Thymus (tissue), 11 donors: Measurements from ENCODE around the gene WDR72. TPM values are rescaled to one million over a fixed set of nuclear protein-coding genes. Genes with fewer than 3 reads are reported as not detected.
"Not testable (repeated sequence)": the region's sequence is repeated elsewhere in the genome, so short reads cannot be mapped to it uniquely, and the experiment has no call there.

ENCODE experiments used
- DNase-seq, 9 donors: peaks; one replicate each; pipeline ENCODE4 v3.0.0-alpha.2; 2013; ENCODE audit warnings: low spot score in 9 of 9, low read depth in 6 of 9, missing footprints in 1 of 9
- H3K27ac ChIP-seq, 2 donors: one replicate each; pipeline ENCODE4 v1.5.1; 2013; ENCODE audit warnings: control low read depth in 1 of 2, low read depth in 1 of 2, low read length in 1 of 2, mild to moderate bottlenecking in 1 of 2, moderate library complexity in 1 of 2
- H3K27me3 ChIP-seq, 2 donors: one replicate each; pipeline ENCODE4 v1.5.1; 2013; ENCODE audit warnings: low read length in 1 of 2; ENCODE audit not compliant: control insufficient read depth in 2 of 2, insufficient read depth in 1 of 2
- H3K36me3 ChIP-seq, 2 donors: one replicate each; pipeline ENCODE4 v1.5.1; 2013; ENCODE audit warnings: low read length in 1 of 2, mild to moderate bottlenecking in 1 of 2, moderate library complexity in 1 of 2; ENCODE audit not compliant: control insufficient read depth in 2 of 2, insufficient read depth in 2 of 2
- H3K4me1 ChIP-seq, 2 donors: one replicate each; pipeline ENCODE4 v1.5.1; 2013; ENCODE audit warnings: low read length in 2 of 2; ENCODE audit not compliant: control insufficient read depth in 2 of 2, insufficient read depth in 2 of 2
- H3K4me3 ChIP-seq, 2 donors: one replicate each; pipeline ENCODE4 v1.5.1; 2013; ENCODE audit warnings: low read length in 2 of 2, control low read depth in 1 of 2, mild to moderate bottlenecking in 1 of 2
- H3K9me3 ChIP-seq, 2 donors: one replicate each; pipeline ENCODE4 v1.5.1; 2013; ENCODE audit warnings: low read length in 1 of 2, mild to moderate bottlenecking in 1 of 2; ENCODE audit not compliant: control insufficient read depth in 2 of 2, insufficient read depth in 1 of 2
- WGBS: extraction: QIAGEN DNeasy Blood & Tissue Kit; methylation state at CpG from one replicate; pipeline ENCODE4 v1.1.7; 2013; 5-methylcytosine and 5-hydroxymethylcytosine counted together
- polyA plus RNA-seq: library from polyadenylated mRNA; stranded (reverse); fragments of 200-250 nt; gene quantifications from one replicate; pipeline ENCODE4 v1.2.3, GENCODE V29; 2013
- total RNA-seq: library from RNA; stranded (reverse); fragments of 120-200 nt; gene quantifications from one replicate; pipeline ENCODE4 v1.2.4, GENCODE V29; 2013
- donor health status: healthy.

The WDR72 gene
- total and polyA plus RNA-seq, 2 donors = 0.21 to 0.28 TPM

GRCh38 chr15:53563627-53564026, 195.8 kb downstream of the WDR72 start:
- no peak for DNase-seq
- WGBS = 97% methylated on average over 4 of the region's 4 CpGs
- no peaks in the 10 kb centered on the region for H3K36me3 ChIP-seq

GRCh38 chr15:53559364-53560277, 199.8 kb downstream of the WDR72 start:
- WGBS = 77% methylated on average over 7 of the region's 7 CpGs
- Histone ChIP-seq H3K27ac (no peak overlapping the region), H3K36me3 (no peaks in the 10 kb centered on the region), H3K27me3 (no peaks in the 10 kb centered on the region), H3K4me1 (no peaks in the 10 kb centered on the region), H3K9me3 (no peaks in the 10 kb centered on the region), H3K4me3 (no peak overlapping the region)
- DNase-seq = no peak

More at GRCh38 chr15:53563627-53564026, 195.8 kb downstream of the WDR72 start:
- Histone ChIP-seq H3K4me3 (no peak overlapping the region), H3K27me3 (no peaks in the 10 kb centered on the region), H3K4me1 (no peaks in the 10 kb centered on the region), H3K9me3 (no peaks in the 10 kb centered on the region), H3K27ac (no peak overlapping the region)

- Histone ChIP-seq H3K9me3 (no peaks in the 10 kb centered on the region), H3K36me3 (no peaks in the 10 kb centered on the region), H3K4me3 (no peak overlapping the region), H3K27me3 (no peaks in the 10 kb centered on the region), H3K4me1 (no peaks in the 10 kb centered on the region), H3K27ac (no peak overlapping the region)
- DNase-seq = no peak
- 87% methylated on average over 1 of the region's 1 CpG for WGBS
These were observed 201.1 kb downstream of the WDR72 start for GRCh38 chr15:53558384-53558783.

GRCh38 chr15:53555226-53555625, 204.2 kb downstream of the WDR72 start:
- H3K27me3 ChIP-seq = no peaks in the 10 kb centered on the region
- no peaks in the 10 kb centered on the region for H3K9me3 ChIP-seq
- no peaks in the 10 kb centered on the region for H3K36me3 ChIP-seq
- H3K4me1 ChIP-seq = no peaks in the 10 kb centered on the region
- no peak overlapping the region for H3K27ac ChIP-seq
- WGBS = 24% methylated on average over 7 of the region's 7 CpGs
- H3K4me3 ChIP-seq = no peak overlapping the region
- DNase-seq = no peak

GRCh38 chr15:53549697-53550305, 209.7 kb downstream of the WDR72 start:
- 90% methylated on average over 3 of the region's 3 CpGs for WGBS
- H3K27me3 ChIP-seq = no peaks in the 10 kb centered on the region

GRCh38 chr15:53548236-53548635, 211.2 kb downstream of the WDR72 start:
- Histone ChIP-seq H3K27ac (no peak overlapping the region), H3K4me3 (no peak overlapping the region), H3K4me1 (no peaks in the 10 kb centered on the region), H3K27me3 (no peaks in the 10 kb centered on the region), H3K36me3 (no peaks in the 10 kb centered on the region), H3K9me3 (no peaks in the 10 kb centered on the region)
- no peak for DNase-seq
- 92% methylated on average over 4 of the region's 4 CpGs for WGBS

More at GRCh38 chr15:53549697-53550305, 209.7 kb downstream of the WDR72 start:
- no peaks in the 10 kb centered on the region for H3K9me3 ChIP-seq
- H3K4me3 ChIP-seq = no peak overlapping the region
- H3K36me3 ChIP-seq = no peaks in the 10 kb centered on the region
- no peak for DNase-seq
- no peaks in the 10 kb centered on the region for H3K4me1 ChIP-seq
- H3K27ac ChIP-seq = no peak overlapping the region

GRCh38 chr15:53540626-53541300, 218.7 kb downstream of the WDR72 start:
- DNase-seq, H3K4me3 ChIP-seq, H3K27me3 ChIP-seq, H3K9me3 ChIP-seq, H3K27ac ChIP-seq, H3K4me1 ChIP-seq, H3K36me3 ChIP-seq: not testable (repeated sequence)
- WGBS = 97% methylated on average over 34 of the region's 34 CpGs

GRCh38 chr15:53539878-53540277, 219.6 kb downstream of the WDR72 start:
- Histone ChIP-seq H3K36me3 (no peaks in the 10 kb centered on the region), H3K4me1 (no peaks in the 10 kb centered on the region), H3K4me3 (no peak overlapping the region), H3K27ac (no peak overlapping the region), H3K9me3 (no peaks in the 10 kb centered on the region), H3K27me3 (no peaks in the 10 kb centered on the region)
- WGBS = 94% methylated on average over 3 of the region's 3 CpGs
- no peak for DNase-seq
